GM21515 (cell line): ENCODE data around the gene ZFAND3.
"Not testable (repeated sequence)": the region's sequence is repeated elsewhere in the genome, so short reads cannot be mapped to it uniquely, and the experiment has no call there.

Experiments
- ATAC-seq: cut with Tn5 transposase; IDR thresholded peaks from one replicate; pipeline ENCODE4 v1.9.1; 2021; ENCODE audit not compliant: unreplicated experiment

Gene ZFAND3

DNA sequence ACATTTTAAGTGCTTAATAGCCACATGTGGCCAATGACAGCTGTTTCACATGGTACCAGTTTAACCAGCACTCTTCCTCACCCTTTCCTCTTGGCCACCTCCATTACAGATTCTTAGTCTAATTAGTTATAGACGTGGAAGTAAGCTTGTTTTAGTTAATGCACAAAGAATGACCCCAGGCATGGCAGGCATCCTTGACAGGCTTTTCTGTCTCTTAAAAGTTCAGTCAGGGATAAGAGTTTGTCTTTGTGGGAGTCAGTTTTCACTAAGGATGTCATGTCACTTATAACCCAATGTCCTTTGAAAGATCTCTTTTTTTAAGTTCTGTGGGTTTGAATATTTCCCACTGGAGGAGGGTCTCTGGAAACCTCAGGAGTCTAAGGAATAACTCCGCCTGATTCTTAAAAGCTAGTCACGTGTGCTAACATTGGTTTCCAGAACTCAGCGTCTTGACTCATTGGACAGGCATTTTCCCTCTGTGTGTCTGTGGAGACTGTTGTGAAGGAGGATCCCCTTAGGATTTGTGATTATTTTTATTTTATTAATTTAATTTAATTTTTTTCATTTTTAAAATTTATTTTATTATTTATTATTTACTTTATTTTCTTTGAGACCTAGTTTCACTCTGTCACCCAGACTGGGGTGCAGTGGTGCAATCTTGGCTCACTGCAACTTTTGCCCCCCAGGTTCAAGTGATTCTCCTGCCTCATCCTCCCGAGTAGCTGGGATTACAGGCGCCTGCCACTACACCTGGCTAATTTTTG lies 171.4 kb downstream of the ZFAND3 start:
- no peak for ATAC-seq

DNA sequence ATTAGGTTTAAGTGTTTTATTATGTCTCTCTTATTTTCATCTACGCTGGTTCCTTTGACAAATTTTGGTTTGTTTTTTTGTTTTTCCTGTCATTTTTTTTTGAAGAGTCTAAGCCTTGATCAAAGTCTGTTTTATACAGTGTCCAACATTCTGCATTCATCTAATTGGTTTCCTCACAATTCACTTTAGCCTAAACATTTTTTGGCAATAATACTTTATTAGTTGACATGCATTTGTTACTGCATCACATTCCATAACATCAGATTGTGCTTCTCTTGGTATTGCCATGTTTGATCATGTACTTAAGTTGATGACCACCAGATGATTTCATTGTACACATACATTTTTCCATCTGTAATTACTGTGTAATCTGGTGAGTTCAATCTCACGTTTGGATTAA lies 173.2 kb downstream of the ZFAND3 start:
- ATAC-seq, result no peak

DNA sequence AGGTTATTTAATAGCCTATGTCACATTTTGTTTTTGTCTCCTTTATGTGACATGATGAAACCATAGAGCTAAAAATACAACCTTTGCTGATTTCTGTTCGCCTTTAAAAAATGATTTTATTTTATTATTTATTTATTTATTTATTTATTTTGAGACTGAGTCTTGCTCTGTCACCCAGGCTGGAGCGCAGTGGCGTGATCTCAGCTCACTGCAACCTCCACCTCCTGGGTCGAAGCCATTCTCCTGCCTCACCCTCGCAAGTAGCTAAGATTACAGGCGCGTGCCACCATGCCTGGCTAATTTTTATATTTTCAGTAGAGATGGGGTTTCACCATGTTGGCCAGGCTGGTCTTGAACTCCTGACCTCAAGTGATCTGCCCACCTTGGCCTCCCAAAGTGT lies 173.7 kb downstream of the ZFAND3 start:
- not testable (repeated sequence) for ATAC-seq

DNA sequence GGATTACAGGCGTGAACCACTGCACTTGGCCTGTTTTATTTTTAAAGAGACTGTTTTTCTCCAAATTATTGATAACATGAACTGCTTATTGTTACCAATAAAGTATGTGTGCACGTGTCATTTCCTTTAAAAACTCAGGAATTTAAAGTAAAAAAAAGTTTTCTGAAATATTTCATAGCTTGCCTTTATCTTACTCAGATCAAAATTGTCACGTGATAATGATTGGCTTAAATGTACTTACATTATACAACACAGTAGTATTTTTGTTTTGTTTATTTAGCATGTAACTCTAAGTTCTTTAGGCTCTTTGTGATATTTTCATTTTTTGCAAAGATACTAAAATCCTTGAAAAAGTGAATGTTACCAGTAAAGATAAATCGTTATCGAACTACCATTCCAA lies 174.1 kb downstream of the ZFAND3 start:
- no peak for ATAC-seq

DNA sequence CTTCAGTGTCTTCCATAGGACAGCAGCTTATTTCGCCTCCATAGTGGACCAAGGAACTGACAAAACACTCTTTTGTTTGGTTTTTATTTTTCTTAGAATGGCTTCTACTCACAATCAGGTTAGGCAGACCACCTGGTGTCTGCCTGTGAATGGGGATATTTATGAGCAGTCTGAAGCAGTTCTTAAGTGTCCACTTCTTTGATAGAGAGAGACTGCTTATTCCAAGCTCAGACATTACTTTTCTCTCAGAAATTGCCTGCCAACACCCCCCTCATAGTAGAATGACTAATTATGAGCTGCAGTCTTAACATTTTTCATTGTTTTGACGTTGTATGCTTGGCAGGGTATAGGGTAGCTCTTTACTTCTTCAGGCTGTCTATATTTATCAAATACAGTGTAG lies 174.7 kb downstream of the ZFAND3 start:
- ATAC-seq, result no peak

DNA sequence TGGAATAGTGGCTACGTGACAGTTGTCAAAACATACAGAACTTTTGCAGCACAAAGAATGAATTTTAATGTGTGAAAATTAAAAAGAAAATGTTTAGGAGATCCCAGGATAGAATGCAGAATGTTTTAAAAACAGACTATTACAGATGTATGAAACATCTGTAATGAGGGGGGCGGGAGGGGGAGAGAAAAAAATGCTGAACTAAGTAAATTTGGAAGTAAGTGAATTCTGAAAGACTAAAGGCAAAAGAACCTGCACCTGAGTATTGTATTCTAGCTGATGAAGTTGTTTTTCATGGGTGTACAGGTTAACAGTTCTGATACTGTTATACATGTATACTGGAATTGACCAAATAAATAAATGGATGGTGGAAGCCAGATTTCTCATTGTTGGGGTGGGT lies 178.8 kb downstream of the ZFAND3 start:
- ATAC-seq, result no peak

DNA sequence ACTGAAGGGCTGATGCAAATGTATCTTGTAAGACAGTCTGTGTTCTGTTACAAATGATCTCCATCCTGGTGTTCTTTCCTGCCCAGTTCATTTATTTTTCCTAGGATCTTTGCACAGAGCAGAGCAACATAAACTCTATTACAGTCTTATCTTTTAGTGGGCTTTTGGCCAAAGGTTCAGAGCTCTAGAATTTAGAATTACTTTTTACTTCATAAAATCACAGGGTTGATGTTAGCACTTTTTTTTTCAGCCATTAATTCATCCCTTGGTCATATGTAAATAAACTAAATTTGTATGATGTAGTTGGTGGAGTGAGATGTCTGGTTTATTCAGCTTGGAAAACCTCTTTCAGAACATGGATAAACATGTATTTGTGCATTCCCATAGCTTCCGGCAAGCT lies 181.9 kb downstream of the ZFAND3 start:
- no peak for ATAC-seq

DNA sequence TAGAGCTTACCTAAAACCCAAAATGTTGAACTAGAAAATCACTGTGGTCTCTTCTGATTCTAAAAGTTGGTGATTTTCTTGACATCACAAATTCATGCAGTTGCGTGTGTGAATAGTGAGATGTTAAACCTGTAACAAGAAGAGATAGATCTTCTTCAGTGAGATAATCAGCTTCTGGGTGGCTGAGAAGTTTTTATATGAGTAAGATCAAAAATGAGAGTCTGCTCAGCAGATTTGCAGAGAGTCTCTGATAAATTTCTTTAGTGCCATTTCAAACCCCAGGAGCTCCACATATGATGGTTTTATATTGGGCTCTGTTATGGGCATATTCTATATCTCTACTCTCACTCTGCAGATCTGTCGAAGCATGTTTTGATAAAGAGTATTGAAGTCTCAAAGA lies 185.4 kb downstream of the ZFAND3 start:
- no peak for ATAC-seq

DNA sequence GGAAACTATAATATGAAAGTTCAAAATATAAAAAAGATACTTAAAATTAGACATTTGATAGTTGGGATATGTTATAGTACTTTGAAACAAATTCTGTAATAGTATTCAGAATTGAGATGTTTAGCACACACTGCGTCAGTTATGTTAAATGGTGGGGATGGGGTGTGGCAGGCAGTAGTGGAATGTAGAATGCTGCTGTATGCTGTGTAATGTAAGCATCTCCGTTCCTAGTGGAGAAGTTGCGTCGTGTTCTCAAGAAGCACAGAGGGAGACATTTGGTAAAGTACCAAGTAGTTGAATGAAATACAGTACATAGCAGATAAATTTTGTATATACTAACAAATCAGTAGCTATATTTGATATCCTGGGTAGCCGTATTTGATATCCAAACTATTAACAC lies 192.4 kb downstream of the ZFAND3 start:
- no peak for ATAC-seq

DNA sequence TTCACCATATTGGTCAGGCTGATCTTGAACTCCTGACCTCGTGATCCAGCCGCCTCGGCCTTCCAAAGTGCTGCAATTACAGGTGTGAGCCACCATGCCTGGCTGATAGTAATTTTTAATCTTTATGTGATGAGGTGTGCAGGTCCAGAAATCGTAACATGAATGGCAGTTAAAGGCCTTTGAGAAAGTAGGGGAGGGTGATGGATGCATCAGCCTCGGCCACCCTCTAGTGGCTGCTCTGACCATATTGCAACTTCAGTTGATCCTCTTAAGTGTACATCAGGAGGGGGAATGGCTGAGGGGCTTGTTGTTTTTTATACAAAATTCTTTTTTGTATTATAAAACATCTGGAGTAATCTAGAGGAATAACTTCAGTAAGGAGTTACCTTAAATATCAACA lies 193.0 kb downstream of the ZFAND3 start:
- ATAC-seq, result no peak

DNA sequence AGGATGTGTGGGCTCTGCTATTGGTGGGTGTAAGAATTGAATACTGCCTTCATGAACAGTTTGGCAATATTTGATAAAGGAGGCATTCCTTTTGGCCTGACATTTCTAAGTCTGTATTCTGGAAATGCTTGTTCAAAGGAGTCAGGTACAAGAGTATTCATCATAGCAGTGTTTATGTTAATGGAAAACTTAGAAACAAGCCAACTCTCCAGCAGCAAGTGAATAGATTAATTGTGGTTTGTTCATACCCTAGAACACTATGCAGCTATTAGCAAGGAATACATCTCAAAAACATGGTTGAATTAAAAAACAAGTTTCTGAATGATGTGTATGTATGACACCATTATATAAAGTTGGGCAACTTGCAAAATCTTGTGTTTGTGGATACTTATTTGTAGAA lies 195.8 kb downstream of the ZFAND3 start:
- no peak for ATAC-seq

DNA sequence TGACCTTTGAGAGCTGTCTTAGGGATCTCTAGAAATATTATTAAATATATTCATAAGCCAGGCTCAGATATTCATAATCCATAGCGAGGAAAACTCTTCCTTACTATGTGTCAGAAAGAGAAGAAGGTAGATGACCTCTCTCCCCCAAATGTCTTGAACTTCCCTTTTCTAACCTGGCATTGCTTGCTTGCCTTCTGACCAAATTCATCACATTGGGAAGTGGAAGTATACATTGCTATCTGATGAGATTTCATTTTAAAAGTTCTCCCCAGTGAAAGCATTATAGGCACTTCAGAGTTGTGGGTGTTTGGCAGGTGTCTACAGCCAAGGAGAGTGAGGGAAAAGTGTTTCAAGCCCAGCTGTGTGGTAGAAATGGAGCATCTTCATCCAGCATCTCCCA lies 197.3 kb downstream of the ZFAND3 start:
- ATAC-seq, result no peak

DNA sequence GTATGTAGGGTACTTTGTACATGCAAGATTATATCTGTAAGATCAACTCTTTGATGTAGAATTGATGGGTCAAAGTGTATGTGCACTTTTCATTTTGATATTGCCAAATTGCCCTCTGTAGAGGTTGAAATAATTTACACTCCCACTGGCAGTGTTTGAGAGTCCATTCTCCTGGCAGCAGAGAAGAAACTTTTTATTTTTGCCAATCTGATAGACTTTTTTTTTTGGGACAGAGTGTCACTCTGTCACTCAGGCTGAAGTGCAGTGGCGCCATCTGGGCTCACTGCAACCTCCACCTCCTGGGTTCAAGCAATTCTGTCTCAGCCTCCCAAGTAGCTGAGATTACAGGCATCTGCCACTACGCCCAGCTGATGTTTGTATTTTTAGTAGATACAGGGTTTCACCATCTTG lies 199.2 kb downstream of the ZFAND3 start:
- ATAC-seq, result no peak

DNA sequence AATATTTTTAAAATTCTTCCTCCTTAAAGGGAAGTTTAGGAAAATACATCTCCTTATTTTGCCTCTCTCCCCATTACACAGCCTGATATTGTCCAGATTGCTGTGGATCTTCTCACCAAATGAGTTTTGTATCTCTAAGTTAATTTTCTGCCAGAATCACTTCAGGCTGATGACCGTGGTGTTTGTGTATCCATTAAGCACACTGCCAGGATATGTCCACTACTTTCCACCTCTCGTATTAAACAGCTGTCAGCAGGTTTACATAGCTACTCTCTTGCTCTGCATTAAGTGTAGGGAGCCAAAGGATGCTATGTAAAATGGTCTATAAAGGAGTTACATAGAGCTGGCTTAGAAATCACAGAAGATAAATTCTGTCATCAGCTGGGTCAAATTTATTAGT lies 201.1 kb downstream of the ZFAND3 start:
- ATAC-seq, result no peak

DNA sequence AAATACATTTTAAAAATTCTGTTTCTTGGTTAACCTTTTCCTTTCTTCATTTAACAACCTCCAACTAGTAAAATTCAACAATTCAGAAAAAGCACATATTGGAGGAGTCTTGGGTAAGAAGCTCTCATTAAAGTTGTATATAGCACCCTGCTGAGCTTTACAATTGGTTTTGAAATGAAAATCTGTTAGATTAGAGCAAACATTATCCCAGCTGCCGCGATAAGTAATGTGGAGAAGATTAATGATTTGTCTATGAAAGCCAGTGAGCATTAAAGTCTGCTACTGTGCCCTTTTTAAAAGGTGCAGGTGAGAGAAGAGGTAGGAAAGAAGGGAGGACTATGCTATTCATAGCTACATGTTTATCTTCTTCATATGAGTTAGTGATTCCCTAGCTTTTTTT lies 201.5 kb downstream of the ZFAND3 start:
- ATAC-seq, result no peak

DNA sequence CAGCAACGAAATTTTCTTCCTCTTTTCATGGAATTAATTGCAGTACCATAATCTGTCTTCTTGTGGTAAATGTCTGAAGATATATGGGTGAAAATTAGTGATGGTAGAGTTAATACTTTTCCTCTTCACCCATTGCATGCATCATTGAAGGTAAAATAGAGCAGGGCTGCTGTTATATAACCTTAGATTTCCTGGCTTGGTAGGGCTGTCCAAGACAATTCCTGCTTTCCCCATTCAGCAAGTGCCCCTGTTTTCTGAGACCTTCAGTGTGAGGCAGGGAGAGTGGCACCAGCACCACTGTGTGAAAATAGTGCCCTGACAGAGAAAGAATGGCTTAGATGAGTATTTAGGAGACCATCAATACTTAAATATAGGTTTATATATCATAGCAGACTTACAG lies 202.0 kb downstream of the ZFAND3 start:
- ATAC-seq, result no peak

DNA sequence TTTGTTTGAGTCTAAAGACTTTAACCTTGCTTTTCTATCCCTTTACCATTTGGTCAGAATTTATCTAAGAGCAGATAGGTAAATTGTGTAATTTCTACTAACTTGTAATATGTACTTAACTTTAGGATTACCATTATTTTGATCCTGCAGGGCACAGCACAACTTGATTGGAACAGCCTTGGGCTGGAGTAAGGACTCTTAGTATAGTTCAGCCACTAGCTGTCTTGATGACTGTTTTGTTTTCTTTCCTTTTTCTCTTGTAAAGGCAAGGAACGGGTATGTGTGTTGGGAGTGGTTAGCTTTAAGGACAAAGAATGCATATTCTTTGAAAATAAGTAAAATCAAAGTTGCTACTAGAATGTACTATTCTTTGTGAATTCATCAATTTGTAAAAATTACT lies 203.2 kb downstream of the ZFAND3 start:
- no peak for ATAC-seq

DNA sequence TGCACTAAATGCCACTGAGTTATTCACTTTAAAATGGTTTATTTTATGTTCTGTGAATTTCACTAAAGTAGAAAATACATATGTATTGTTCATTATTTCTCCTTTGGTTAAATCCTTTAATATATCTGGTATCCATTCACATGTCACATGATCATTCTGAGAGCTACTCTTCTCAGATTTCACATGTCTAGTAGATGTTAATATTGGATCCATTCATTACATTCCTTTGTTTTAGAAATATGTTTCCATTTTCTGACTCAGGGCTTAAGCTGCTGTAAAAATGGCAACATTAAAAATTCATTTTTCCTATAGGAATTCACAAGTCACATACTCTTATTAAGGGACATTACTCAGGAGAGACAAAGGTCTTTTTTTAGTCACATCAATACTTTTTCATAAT lies 205.4 kb downstream of the ZFAND3 start:
- ATAC-seq, result no peak

DNA sequence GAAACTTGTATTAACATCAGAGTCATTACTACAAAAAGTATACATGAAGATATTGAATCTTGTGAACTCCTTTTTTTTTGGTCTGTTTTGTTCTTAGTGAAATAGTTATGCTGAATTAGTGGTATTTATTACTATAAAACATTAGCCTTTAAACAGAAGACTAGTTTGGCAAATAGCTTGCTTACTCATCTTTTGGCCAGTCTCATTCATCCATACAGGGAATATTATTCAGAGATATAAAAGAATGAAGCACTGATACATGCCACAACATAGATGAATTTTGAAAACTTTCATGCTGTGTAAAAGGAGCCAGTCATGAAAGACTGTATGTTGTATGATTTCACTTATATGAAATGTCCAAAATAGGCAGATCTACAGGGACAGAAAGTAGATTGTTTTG lies 205.9 kb downstream of the ZFAND3 start:
- no peak for ATAC-seq

DNA sequence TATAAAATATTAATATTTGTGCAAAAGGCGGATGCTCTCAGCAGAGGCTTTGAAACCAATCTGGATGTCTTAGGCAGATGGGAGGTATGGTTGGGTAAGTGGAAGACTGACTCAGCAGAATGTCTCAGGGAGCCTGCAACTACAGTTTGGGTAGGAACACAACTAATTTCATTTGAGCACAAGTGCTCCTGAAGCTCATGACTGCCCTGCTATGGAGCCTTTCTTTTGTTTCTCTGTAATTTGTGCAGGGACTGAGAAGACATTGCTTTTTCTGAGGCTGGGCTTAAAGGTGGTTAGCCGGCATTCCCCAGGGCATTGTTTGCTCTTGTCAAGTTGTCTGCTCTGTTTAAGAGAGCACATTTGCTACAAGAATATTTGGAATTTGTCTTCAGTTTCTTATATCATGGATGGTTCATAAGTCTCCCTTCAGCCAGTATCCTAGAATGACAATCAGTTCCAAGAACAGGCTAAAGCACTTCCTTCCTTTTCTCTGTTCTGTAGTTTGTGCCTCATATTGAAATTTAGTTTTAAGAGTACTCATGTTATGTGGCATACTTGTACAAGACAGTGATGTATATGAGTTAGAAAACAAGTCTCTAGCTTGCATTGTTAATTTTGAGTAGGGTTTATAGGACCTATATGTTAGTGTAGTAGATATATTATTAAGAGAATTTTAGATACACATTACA lies 208.3 kb downstream of the ZFAND3 start:
- ATAC-seq, result no peak

DNA sequence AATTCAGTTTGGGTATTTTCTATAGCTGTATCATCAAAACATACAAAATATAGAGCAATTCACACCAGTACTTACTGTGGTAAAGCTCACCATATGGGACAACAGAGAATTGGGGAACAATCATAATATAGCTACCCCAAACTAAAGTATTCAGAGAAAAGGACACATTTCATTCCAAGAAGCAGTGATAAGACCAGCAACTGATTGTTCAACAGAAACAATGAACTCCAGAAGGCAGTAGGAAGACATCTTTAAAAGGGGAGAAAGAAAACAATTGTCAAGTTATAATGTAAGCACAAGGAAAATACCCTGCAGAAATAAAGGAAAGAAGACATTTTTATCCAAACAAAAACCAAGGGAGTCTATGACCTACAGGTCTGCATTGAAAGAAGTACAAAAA lies 210.9 kb downstream of the ZFAND3 start:
- ATAC-seq, result no peak

DNA sequence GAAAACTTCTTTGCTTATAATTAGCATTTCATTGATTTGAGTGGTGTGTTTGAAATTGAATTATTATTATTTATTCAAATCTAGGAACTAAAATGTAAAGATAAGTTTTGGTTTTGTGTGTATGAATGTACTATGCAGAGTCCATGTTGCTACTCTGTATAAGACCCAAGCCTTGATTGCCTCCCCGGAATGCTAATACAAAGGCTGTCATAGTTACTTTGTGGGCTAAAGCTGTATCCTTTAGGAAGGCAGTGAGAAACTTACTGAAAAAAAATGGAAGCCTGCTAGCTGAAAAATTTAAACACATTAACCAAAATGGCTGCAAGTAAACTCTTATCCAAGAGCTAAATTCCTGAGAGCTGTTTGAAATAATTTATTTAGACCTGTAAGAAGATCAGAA lies 213.3 kb downstream of the ZFAND3 start:
- no peak for ATAC-seq

DNA sequence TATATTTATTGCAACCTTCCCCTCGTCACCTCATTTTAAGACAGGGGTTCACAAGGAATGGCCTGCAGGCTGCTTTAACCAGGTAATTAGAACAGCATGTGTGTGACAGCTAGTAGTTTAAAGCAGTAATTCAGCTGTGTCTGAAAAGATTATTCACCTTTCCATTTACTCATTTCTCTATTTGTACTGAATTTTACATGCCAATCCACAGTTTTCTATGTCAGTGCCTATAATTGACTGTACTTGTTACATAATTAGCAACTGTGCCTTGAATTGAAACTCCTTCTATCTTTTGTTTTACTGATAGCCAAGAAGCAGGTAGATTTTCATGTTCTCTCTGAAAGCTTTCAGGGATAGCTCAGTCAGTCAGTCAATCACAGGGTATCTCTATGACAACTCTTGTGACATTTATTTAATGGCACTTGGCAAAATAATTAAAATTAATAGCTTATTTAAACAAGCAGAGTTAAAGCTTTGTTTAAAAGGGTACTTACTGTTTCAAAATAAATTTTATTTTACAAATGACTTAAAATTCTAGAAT lies 214.0 kb downstream of the ZFAND3 start:
- ATAC-seq, result no peak
